ENCODE data around the gene RPL10L.

RPL10L gene

GRCh38 chr14:46651526-46652144 is at the start of gene RPL10L:
Gene RPL10L (minus strand): TSS chr14:46651781. CDS start chr14:46651736, 45 bp downstream.
- DNase-seq (ENCODE audit: low read depth, low spot score), result no peak

GRCh38 chr14:46691819-46692218 is 40.2 kb upstream of the RPL10L start:
- DNase-seq (ENCODE audit: low read depth, low spot score), result no peak

DNA sequence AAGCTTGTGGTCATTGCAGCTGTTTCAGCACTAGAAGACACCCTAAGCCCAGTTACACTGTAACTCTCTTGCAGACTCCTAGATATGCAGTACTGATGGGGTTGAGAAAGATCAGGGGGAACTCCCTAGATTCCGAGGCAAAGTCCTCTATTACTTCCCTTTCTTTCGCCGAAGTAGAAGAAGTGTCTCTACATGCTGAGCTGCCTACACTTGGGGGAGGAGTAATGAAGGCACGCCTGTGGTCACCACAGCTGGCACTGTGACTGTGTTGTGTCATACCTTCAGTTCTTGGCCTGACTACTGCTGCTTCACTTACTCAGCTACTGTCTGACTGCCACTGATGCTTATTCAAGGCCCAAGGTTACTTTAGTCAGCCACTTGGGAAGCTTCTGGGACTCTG is 35.1 kb upstream of the RPL10L start:
- no peak for DNase-seq (ENCODE audit: low read depth, low spot score)

- no peak for DNase-seq (ENCODE audit: low read depth, low spot score)
Measured at GRCh38 chr14:46672128-46672527, 20.5 kb upstream of the RPL10L start.

DNA sequence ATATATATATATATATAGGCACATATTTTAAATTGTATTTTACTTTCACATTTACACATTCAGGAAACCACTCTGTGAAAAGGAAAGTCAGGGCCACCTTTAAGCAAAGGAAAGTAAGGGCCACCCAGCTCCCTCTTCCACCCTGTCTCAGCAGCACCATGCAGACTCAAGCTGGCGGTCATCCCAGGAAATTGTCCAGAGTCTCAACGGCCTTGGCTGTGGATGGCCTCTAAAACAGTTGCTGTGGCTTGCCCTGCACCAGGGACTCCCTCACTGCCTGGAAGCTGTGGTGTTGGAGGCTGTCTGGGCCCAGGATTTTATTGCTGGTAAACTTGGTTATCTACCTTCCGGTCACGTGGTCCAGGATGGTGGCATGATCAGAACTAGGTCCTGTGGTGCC is 11.8 kb upstream of the RPL10L start:
- DNase-seq (ENCODE audit: low read depth, low spot score), result no peak

- DNase-seq (ENCODE audit: low read depth, low spot score), result no peak
Measured at GRCh38 chr14:46661728-46662127, 10.1 kb upstream of the RPL10L start.

GRCh38 chr14:46653031-46653755 is 1.6 kb upstream of the RPL10L start:
- DNase-seq (ENCODE audit: low read depth, low spot score), result no peak

GRCh38 chr14:46646796-46647195 is 4.8 kb downstream of the RPL10L start:
- no peak for DNase-seq (ENCODE audit: low read depth, low spot score)

DNA sequence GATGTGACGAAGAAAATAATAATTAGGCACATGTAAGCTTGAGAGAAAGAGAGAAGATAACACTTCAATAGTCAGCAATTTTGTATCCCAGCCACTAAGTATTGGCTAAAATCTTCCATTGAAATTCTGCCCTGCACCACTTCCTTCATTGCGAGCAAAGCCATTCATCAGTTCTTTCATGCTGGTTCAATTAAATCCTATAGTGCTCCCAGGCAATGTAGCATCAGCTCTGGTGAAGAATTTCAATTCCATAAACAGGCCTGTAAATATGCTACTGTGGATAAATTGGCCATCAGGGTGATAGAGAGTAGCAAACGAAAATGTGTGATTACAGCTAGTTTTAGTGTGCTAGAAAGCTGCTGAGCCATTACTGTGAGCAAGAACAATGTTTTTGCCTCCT is 24.7 kb downstream of the RPL10L start:
- no peak for DNase-seq (ENCODE audit: low read depth, low spot score)
